Neural cell (in vitro differentiated cells): ENCODE measurements around the gene OSCAR. TPM values are rescaled to one million over a fixed set of nuclear protein-coding genes. Genes with fewer than 3 reads are reported as not detected.

ENCODE experiments used
- H2AFZ ChIP-seq: fragments of 200-600, 300-800 bp; sonication (generic), shearing (Covaris generic); 2 replicates; pipeline ENCODE4 v1.6.0; 2014; ENCODE audit warnings: low read depth, mild to moderate bottlenecking, antibody characterized with exemption, low read length, moderate library complexity
- H3F3A ChIP-seq: fragments of 200-600 bp; shearing (Covaris generic); 2 replicates; pipeline ENCODE4 v1.6.1; 2016; ENCODE audit warnings: mild to moderate bottlenecking, moderate library complexity, mixed read lengths, antibody characterized with exemption, low read length; ENCODE audit not compliant: insufficient read depth, poor library complexity, severe bottlenecking
- H3K27ac ChIP-seq: fragments of 200-600, 300-800 bp; sonication (generic), shearing (Covaris generic); 2 replicates; pipeline ENCODE4 v1.5.1; 2014; ENCODE audit warnings: mild to moderate bottlenecking, low read length, moderate library complexity
- H3K27me3 ChIP-seq: fragments of 300-800, 200-600 bp; sonication (generic), shearing (Covaris generic); 2 replicates; pipeline ENCODE4 v1.6.0; 2014; ENCODE audit warnings: mild to moderate bottlenecking, low read depth, low read length, moderate library complexity; ENCODE audit not compliant: insufficient read depth
- H3K36me3 ChIP-seq: fragments of 300-800, 200-600 bp; sonication (generic), shearing (Covaris generic); 2 replicates; pipeline ENCODE4 v1.5.1; 2014; ENCODE audit warnings: mild to moderate bottlenecking, antibody characterized with exemption, low read length, moderate library complexity; ENCODE audit not compliant: insufficient read depth
- H3K4me2 ChIP-seq: fragments of 300-800, 200-600 bp; sonication (generic), shearing (Covaris generic); 2 replicates; pipeline ENCODE4 v1.6.0; 2014; ENCODE audit warnings: mild to moderate bottlenecking, low read length
- H3K4me3 ChIP-seq: fragments of 300-800, 200-600 bp; sonication (generic), shearing (Covaris generic); 2 replicates; pipeline ENCODE4 v1.5.1; 2014; ENCODE audit warnings: mild to moderate bottlenecking, low read length, moderate library complexity
- H3K79me2 ChIP-seq: fragments of 200-600 bp; shearing (Covaris generic); replicated peaks from 2 replicates; pipeline ENCODE4 v1.6.0; 2014; ENCODE audit warnings: mild to moderate bottlenecking, low read length, moderate library complexity; ENCODE audit not compliant: insufficient read depth
- H3K9ac ChIP-seq: fragments of 300-800, 200-600 bp; sonication (generic), shearing (Covaris generic); 2 replicates; pipeline ENCODE4 v1.6.1; 2016; ENCODE audit warnings: mild to moderate bottlenecking, low read length, mixed read lengths
- H3K9me2 ChIP-seq: fragments of 200-600 bp; shearing (Covaris generic); 2 replicates; pipeline ENCODE4 v1.6.1; 2016; ENCODE audit warnings: mild to moderate bottlenecking, low read length, mixed read lengths; ENCODE audit not compliant: insufficient read depth
- H3K9me3 ChIP-seq: fragments of 200-600, 300-800 bp; sonication (generic), shearing (Covaris generic); 2 replicates; pipeline ENCODE4 v1.6.1; 2016; ENCODE audit warnings: mild to moderate bottlenecking, mixed run types, low read length, moderate library complexity, mixed read lengths
- H4K20me1 ChIP-seq: fragments of 200-600 bp; shearing (Covaris generic); 2 replicates; pipeline ENCODE4 v1.6.1; 2016; ENCODE audit warnings: mild to moderate bottlenecking, mixed run types; ENCODE audit not compliant: insufficient read depth
- CTCF ChIP-seq: fragments of 450-650 bp; IDR thresholded peaks from 2 replicates; pipeline ENCODE4 v1.5.1; 2014; ENCODE audit warnings: antibody characterized with exemption, mild to moderate bottlenecking, moderate library complexity; ENCODE audit not compliant: poor library complexity, severe bottlenecking
- EP300 ChIP-seq: fragments of 450-650 bp; conservative IDR thresholded peaks from 2 replicates; pipeline ENCODE4 v1.6.1; 2014; ENCODE audit warnings: antibody characterized with exemption, mild to moderate bottlenecking, moderate library complexity; ENCODE audit not compliant: poor library complexity, severe bottlenecking
- EZH2 ChIP-seq: fragments of 200-600, 300-800 bp; shearing (Covaris generic), sonication (generic); IDR thresholded peaks from 2 replicates; pipeline ENCODE4 v1.6.1; 2014; ENCODE audit warnings: antibody characterized with exemption, low read length, borderline replicate concordance, mild to moderate bottlenecking; ENCODE audit not compliant: insufficient read depth, poor library complexity, severe bottlenecking
- MXI1 ChIP-seq: fragments of 450-650 bp; conservative IDR thresholded peaks from 2 replicates; pipeline ENCODE4 v1.6.1; 2014; ENCODE audit warnings: antibody characterized with exemption, mild to moderate bottlenecking; ENCODE audit not compliant: poor library complexity, severe bottlenecking
- POLR2AphosphoS5 ChIP-seq: IDR thresholded peaks from 2 replicates; pipeline ENCODE4 v1.6.1; 2012
- RAD21 ChIP-seq: fragments of 450-650 bp; conservative IDR thresholded peaks from 2 replicates; pipeline ENCODE4 v1.6.1; 2014; ENCODE audit warnings: antibody characterized with exemption, mild to moderate bottlenecking, moderate library complexity
- REST ChIP-seq: IDR thresholded peaks from 2 replicates; pipeline ENCODE4 v1.6.1; 2012; ENCODE audit warnings: borderline replicate concordance
- SMC3 ChIP-seq: fragments of 450-650 bp; conservative IDR thresholded peaks from 2 replicates; pipeline ENCODE4 v1.6.1; 2014; ENCODE audit warnings: antibody characterized with exemption, mild to moderate bottlenecking, moderate library complexity; ENCODE audit not compliant: poor library complexity
- TAF1 ChIP-seq: IDR thresholded peaks from 2 replicates; pipeline ENCODE4 v1.6.1; 2012; ENCODE audit warnings: low read depth
- polyA plus RNA-seq: library from polyadenylated mRNA; depleted of rRNA; stranded (reverse); fragments of >200 nt; gene quantifications from 2 replicates; pipeline ENCODE4 v1.2.3, GENCODE V29; 2014

The OSCAR gene
- polyA plus RNA-seq, 1 donor from 2014 or later = 0.20 TPM

- Histone ChIP-seq H3K27ac (no peak overlapping the region), H3K4me2 (no peak overlapping the region), H3K9me2 (no peaks in the 10 kb centered on the region), H3K9me3 (no peaks in the 10 kb centered on the region), H3K36me3 (no peaks in the 10 kb centered on the region), H3K4me3 (no peak overlapping the region), H3K9ac (no peak overlapping the region), H3K79me2 (peaks cover 16% of the 10 kb centered on the region), H4K20me1 (no peaks in the 10 kb centered on the region), H2AFZ (no peak overlapping the region), H3K27me3 (no peaks in the 10 kb centered on the region), H3F3A (no peaks in the 10 kb centered on the region)
- TF ChIP-seq RAD21 = no peak
- TF ChIP-seq POLR2AphosphoS5 = no peak
- no peak for TF ChIP-seq MXI1
- no peak for TF ChIP-seq SMC3
- TF ChIP-seq REST = no peak
- no peak for TF ChIP-seq EZH2
- no peak for TF ChIP-seq EP300
- TF ChIP-seq CTCF = no peak
- TF ChIP-seq TAF1 = no peak
Observed at GRCh38 chr19:54106716-54107115, 6.1 kb upstream of the OSCAR start.

- Histone ChIP-seq H3K27me3 (no peaks in the 10 kb centered on the region), H3K36me3 (no peaks in the 10 kb centered on the region), H4K20me1 (no peaks in the 10 kb centered on the region)
Observed at GRCh38 chr19:54105796-54106195, 5.2 kb upstream of the OSCAR start.

More at GRCh38 chr19:54105796-54106195, 5.2 kb upstream of the OSCAR start:
- Histone ChIP-seq H3F3A (no peaks in the 10 kb centered on the region), H3K27ac (no peak overlapping the region), H3K79me2 (peaks cover 16% of the 10 kb centered on the region), H2AFZ (no peak overlapping the region), H3K9ac (no peak overlapping the region), H3K4me2 (no peak overlapping the region), H3K9me3 (no peaks in the 10 kb centered on the region), H3K4me3 (no peak overlapping the region), H3K9me2 (no peaks in the 10 kb centered on the region)
- TF ChIP-seq SMC3 = no peak
